Activated CD8-positive, alpha-beta memory T cell treated with anti-CD3 and anti-CD28 coated beads for 48 hours (primary cell): ENCODE measurements around the gene MDH2.
"Not testable (repeated sequence)": the region's sequence is repeated elsewhere in the genome, so short reads cannot be mapped to it uniquely, and the experiment has no call there.

Source experiments
- DNase-seq, 3 experiments: peaks; one replicate each; pipeline ENCODE4 v3.0.0-alpha.2; 2020; ENCODE audit warnings: low read depth in 2 of 3, low spot score in 2 of 3

MDH2 gene

GRCh38 chr7:76071316-76072242 lies 23.7 kb downstream of the MDH2 start:
- DNase-seq: no peak

GRCh38 chr7:76072243-76073148 lies 24.6 kb downstream of the MDH2 start:
- DNase-seq: no peak

- no peak for DNase-seq
These were observed 25.6 kb downstream of the MDH2 start for GRCh38 chr7:76073335-76073990.

GRCh38 chr7:76074306-76074971 lies 26.5 kb downstream of the MDH2 start:
- no peak for DNase-seq

- DNase-seq: no peak
These were observed 27.1 kb downstream of the MDH2 start for GRCh38 chr7:76074972-76075370.

GRCh38 chr7:76076995-76077394 lies 29.1 kb downstream of the MDH2 start:
- DNase-seq: no peak

DNA sequence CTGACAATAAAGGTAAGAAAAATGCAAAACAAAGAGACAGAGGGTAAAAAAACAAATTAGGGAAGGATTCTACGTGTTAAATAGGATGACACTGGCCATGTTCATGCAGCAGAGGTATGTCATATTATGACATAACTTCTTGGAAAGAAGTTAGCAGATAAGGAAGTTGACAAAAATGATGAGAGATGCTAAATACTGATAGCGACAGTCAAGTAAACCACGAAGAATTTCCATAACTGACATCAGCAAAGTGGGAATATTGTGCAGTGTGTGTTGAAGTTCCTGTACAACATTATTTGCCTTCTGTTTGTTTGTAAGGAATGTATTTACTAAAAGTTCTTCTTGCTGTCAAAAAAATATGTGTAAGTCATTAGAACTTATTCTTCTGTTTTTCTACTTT lies 29.5 kb downstream of the MDH2 start:
- DNase-seq: no peak

DNA sequence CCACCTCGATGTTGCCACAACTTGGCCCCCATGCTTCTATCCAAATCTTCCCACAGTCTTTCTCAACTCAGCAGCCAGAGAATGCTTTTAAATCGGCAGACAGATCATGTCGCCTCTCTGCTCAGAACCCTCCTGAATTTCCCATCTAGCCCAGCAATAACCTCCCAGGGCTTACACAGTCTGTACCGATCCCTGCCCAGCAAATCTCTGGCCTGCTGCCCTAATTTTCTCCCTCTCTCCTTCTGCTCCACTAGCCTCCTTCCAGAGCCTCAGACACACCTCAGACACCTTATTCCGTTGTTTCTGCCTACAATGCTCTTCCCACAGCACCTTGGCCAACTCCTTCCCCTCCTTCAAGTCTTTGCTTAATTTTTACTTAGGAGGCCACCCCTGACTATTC lies 32.3 kb downstream of the MDH2 start:
- DNase-seq: no peak

- DNase-seq: not testable (repeated sequence)
These were observed 36.2 kb downstream of the MDH2 start for GRCh38 chr7:76084115-76084514.

GRCh38 chr7:76086070-76086469 lies 38.2 kb downstream of the MDH2 start:
- DNase-seq: no peak

- DNase-seq: not testable (repeated sequence)
These were observed 39.5 kb downstream of the MDH2 start for GRCh38 chr7:76087362-76087791.

GRCh38 chr7:76089865-76090475 lies 42.1 kb downstream of the MDH2 start:
- no peak for DNase-seq

DNA sequence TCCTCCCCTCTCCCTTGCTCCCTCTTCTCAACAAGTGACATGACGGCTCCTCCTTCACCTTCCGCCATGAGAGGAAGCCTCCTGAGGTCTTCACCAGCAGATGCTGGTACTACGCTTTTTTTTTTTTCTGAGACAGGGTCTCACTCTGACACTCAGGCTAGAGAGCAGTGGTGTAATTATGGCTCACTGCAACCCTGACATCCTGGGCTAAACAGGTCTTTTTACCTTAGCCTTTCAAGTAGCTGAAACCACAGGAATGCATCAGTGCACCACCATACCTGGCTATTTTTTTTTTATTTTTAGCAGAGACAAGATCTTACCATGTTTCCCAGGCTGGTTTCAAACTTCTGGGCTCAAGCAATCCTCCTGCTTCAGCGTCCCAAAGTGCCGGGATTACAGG lies 43.6 kb downstream of the MDH2 start:
- no peak for DNase-seq

DNA sequence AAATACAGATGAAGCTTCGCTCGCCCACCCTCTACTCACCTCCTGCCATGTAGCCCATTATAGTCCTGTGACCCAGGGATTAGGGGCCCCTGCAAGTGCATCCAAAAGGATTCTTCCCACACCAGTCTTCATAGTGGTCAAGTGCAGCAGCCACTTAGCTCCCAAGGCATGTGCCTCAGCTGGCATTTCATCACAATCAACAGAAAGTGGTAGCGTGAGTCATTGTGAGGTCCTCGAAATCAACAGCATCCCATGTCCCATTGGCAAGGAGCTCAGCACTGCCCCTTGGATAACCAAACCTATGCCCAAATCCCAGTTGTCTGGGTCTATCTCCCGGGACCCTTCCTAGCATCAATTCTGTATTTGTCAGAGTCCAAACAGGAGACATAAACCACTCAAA lies 45.6 kb downstream of the MDH2 start:
- DNase-seq: not testable (repeated sequence)

DNA sequence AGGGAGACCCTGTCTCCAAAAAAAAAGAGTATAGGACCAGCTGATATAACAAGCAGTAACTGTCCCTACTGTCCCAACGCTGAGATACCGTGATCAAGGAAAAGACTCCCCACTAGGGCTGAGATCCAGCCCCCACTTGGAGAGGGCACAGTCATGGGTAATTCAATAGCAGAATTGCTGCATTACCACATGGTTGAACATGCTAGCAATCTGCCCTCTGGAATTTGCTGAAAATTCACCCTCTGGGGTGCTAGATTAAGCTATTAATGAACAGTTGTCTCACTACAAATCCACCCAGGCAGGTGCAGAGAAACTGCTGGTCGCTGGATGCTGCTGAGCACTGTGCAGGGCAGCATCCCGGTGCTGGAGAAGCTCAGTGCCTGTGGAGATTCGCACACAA lies 46.4 kb downstream of the MDH2 start:
- not testable (repeated sequence) for DNase-seq

GRCh38 chr7:76095908-76096307 lies 48.0 kb downstream of the MDH2 start:
- no peak for DNase-seq

DNA sequence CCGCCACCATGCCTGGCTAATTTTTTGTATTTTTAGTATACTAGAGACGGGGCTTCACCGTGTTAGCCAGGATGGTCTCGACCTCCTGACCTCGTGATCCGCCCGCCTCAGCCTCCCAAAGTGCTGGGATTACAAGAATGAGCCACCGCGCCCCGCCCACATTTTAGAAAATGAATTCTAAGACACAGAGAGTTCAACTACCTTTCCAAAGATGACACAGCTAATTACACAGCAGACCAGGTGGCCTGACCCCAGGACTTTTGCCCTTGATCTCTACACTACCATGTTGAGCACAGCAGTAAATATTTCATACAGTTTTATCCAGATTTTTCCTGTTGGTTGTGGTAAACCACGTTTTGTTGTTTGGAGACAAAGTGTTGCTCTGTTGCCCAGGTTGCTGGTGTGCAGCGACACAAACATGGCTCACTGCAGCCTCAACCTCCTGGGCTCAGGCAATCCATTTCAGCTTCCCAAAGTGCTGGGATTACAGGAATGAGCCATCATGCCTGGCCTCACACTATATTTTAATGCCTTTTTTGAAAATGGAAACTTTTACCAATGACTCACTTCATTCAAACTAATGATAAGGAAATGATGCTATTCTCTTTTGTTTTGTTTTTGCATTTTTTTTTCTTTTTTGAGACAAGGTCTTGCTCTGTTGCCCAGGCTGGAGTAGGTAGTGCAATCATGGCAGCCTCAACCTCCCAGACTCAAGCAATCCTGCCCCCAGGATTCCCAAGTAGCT lies 54.0 kb downstream of the MDH2 start:
- DNase-seq: not testable (repeated sequence)

DNA sequence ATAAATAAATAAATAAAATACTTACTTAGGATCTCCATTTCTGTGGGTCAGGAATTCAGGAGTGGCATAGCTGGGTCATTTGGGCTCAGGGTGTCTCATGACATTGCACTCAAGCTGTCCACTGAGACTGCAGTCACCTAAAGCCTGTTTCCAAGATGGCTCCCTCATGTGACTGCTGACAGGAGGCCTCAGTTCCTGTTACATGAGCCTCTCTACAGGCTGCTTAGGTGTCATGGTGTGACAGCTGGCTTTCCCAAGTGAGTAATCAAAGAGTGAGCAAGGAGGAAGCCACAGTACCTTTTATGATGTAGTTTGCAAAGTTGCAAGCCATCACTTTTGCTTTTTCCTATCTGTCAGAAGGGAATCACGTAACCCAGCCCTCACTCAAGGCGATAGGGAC lies 55.9 kb downstream of the MDH2 start:
- not testable (repeated sequence) for DNase-seq

DNA sequence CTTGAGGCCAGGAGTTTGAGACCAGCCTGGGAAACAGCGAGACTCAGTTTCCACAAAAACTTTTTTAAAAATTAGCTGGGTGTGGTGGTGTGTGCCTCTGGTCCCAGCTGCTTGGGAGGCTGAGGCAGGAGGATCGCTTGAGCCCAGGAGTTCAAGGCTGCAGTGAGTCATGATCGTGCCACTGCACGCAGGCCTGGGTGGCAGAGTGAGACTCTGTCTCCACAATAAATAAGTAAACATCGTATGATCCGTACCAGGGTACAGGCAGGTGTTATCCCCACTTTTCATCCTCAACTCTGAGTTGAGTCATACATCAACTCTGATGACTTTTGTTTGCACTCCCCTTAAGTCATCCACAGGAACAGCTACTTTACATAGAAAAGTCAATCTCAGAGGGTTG lies 58.2 kb downstream of the MDH2 start:
- DNase-seq: not testable (repeated sequence)

GRCh38 chr7:76106893-76107292 lies 59.0 kb downstream of the MDH2 start:
- DNase-seq: no peak
